NB4 (cell line): ENCODE results near the gene CD200R1L.

Experiments used
- MYC ChIP-seq: IDR thresholded peaks from 2 replicates; pipeline ENCODE4 v1.6.1; 2011; ENCODE audit warnings: low read depth, low read length
- TF ChIP-seq, protein P1 (sequence below): IDR thresholded peaks from one replicate; pipeline ENCODE4 v1.5.1; 2012; ENCODE audit warnings: low read depth, low read length

DNA sequence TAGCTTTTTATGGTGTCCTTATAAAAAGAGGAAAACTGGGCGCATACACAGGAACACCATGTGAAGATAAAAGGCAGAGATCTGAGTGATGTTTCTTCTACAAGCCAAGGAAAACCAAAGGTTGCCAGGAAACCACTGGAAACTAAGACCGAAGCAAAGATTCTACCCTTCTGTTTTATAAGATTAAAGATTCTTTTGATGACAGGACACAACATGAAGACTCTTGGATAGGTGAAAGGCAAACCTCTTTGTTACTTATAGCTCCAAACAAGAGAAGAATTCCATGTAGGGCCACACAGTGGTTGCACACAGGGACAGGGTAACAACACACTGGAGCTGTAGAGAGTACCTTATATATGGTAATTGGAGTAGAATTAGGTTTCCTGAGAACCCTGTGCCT is at the start of gene CD200R1L:
- TF ChIP-seq, protein P1, sequence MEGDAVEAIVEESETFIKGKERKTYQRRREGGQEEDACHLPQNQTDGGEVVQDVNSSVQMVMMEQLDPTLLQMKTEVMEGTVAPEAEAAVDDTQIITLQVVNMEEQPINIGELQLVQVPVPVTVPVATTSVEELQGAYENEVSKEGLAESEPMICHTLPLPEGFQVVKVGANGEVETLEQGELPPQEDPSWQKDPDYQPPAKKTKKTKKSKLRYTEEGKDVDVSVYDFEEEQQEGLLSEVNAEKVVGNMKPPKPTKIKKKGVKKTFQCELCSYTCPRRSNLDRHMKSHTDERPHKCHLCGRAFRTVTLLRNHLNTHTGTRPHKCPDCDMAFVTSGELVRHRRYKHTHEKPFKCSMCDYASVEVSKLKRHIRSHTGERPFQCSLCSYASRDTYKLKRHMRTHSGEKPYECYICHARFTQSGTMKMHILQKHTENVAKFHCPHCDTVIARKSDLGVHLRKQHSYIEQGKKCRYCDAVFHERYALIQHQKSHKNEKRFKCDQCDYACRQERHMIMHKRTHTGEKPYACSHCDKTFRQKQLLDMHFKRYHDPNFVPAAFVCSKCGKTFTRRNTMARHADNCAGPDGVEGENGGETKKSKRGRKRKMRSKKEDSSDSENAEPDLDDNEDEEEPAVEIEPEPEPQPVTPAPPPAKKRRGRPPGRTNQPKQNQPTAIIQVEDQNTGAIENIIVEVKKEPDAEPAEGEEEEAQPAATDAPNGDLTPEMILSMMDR = no peak
- no peak for TF ChIP-seq MYC
